GM19043 (cell line): ENCODE measurements around the gene DUOX2.
"Not testable (repeated sequence)": the region's sequence is repeated elsewhere in the genome, so short reads cannot be mapped to it uniquely, and the experiment has no call there.

Source experiments
- ATAC-seq: cut with Tn5 transposase; IDR thresholded peaks from one replicate; pipeline ENCODE4 v1.9.1; 2021; ENCODE audit warnings: low read depth; ENCODE audit not compliant: unreplicated experiment

The DUOX2 gene

GRCh38 chr15:45102226-45102625 lies 11.7 kb downstream of the DUOX2 start:
- ATAC-seq = no peak

DNA sequence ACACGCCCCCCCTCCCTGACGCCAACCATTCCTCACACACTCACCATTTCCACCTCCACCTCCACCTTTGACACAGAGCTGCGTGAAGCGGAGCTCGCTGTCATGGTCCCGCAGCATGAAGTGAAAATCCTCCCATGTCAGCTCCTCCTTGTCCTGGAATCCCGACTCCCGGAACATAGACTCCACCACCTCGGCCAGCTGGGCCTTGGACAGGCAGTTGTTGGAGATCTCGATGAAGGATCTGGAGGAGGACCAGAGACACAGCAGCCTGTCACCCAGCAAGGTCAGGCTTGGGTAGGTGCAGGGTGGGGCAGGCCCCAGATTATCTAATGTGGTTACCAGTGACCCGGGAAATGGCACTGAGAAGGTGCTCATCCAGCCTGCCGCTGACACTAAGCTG lies 12.2 kb downstream of the DUOX2 start:
- ATAC-seq = no peak

DNA sequence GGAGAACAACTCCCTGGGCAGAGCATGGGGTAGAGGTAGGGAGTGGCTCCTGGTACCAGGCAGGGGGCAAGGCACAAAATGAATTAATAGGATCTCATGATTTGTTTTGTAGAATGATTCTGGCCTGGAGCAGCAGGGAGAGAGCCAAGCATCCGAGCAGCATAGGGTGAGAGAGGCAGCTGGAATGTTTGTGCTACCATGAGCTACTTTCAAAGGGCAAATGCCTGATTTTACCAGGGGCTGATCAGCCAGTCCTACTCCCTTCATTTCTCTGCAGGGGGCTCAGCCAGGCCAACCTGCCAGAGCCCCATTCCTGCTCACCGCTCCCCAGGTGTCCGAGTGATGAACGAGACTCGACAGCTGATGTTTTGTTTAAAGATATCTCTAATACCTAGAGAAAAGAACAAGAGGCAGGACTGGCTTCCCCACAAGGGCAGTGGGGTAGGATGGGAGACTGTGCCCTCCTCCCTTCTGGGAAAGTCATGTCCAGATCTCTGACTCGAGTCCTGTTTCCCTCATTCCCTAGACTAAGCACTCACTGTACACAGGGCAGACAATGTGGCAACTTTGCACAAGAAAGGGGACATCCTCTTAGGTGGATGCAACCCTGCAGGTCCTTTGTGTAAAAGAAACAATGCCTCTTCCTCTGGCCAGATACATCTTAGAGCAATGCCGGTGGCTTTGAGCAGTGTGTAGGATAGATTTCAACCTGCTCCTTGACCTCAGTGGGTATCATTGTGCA lies 12.9 kb downstream of the DUOX2 start:
- no peak for ATAC-seq

DNA sequence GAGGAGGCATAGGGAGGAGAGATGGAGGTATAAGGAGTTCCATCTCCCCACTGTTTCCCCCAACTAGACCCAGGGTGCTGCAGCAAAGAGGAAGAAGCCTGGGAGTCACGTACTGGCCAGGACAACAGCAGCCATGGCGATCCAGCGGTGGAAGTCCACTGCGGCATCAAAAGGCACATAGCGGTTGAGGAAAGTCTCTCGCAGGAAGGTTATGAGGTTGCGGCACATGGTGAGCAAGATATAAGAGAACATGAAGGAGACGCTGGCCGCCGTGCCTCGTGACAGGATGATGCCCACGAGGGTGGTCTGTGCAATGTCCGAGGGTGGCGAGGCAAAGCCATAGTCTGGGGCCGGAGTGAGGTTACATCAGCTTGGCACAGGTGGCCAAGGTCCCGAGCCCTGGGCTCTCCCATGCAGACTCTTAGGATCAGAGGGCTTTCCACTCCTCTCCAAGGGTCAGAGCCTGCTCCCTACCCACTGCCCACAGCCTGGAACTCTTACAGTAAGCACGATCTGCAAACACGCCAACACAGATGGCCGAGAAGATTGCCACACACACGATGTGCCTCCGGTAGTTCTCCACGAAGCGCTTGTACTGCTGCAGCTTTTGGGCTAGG lies 14.3 kb downstream of the DUOX2 start:
- no peak for ATAC-seq

GRCh38 chr15:45097466-45097865 lies 16.5 kb downstream of the DUOX2 start:
- no peak for ATAC-seq

DNA sequence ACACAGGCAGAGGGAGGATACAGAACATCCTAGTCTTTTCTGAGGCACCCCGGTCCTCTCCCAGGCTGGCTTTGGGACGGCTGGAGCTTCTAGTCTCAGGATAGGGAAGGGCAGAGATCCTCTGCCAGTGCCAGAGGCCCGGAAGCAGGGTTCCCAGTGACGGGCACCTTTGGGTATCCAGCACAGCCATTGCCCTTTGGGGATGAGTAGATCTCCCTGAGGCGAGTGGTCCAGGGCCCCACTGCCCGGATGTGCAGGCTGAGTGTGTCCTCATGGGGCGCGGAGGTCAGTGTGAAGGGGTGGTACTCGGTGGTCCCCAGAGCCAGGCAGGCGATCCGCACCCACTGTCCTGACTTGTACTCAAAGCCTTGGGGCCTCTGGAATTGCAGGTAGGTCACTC lies 18.3 kb downstream of the DUOX2 start:
- ATAC-seq = no peak

GRCh38 chr15:45094358-45094730 lies 19.6 kb downstream of the DUOX2 start:
- ATAC-seq = no peak

DNA sequence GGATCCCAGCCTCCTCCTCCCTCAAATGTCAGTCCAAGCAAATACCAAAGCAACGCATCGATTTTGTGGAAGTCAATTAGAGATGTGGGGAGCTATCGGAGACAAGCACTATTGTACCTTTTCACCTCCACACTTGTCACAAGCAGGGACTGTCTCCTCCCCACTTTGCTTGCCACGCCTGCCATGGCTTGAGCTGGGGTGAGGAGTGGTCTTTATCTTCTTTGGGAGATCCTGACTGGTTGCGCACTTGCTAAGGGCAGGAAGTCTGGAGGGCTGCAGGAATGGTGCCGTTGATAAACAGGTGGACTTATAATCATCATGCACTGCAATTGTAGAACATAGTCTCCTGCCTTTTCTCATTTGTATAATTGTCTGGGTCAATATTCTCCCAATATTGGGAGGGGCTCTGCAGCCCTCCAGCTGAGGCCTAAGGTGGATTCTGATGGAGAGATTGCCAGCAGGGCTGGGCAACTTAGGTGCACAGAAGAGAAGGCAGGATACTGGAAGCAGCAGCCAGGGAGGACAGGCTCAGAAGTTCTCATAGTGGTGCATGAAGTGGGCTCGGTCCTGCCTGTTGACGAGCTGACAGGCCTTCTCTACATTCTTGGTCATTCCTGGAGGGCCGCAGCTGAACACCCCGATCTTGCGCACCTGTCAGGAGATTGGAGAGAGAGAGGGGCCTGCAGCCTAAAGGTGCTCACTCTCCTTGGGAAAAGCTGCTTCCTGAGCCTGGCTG lies 20.2 kb downstream of the DUOX2 start:
- no peak for ATAC-seq

GRCh38 chr15:45093013-45093412 lies 21.0 kb downstream of the DUOX2 start:
- no peak for ATAC-seq

- ATAC-seq = no peak
Measured at GRCh38 chr15:45091576-45091975, 22.4 kb downstream of the DUOX2 start.

- no peak for ATAC-seq
Measured at GRCh38 chr15:45091161-45091560, 22.8 kb downstream of the DUOX2 start.

DNA sequence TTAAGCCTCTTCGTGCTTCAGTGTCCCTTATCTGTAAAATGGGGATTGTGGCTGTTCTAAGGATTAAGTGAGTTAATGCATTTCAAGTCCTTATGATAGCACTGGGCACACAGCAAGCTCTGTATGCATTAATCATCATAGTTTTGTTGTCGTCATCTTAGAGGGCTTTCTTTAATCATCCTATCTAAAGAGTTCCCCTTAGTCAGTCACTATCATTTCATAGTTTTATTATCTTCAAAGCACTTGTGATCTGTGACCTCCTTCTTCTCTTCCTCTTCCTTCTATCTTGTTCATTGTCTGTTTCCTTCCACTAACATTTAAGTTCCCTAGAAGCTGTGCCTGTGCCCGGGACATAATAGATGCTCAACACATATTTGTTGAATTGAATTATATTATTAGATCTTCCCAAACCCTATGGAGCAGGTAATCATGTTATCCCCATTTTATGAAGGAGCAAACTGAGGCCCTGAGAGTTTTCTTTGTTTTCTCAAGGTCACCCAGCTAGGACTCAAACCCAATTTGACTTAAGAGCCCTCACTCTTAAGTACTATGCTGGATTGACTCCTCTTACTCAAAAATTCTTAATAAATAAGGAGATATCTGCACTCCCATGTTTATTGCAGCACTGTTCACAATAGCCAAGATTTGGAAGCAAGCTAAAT lies 24.1 kb downstream of the DUOX2 start:
- ATAC-seq = no peak

- ATAC-seq = no peak
Measured at GRCh38 chr15:45088801-45089711, 24.9 kb downstream of the DUOX2 start.

GRCh38 chr15:45087513-45087912 lies 26.5 kb downstream of the DUOX2 start:
- no peak for ATAC-seq

GRCh38 chr15:45084163-45084562 lies 29.8 kb downstream of the DUOX2 start:
- ATAC-seq = no peak

- no peak for ATAC-seq
Measured at GRCh38 chr15:45083223-45083622, 30.7 kb downstream of the DUOX2 start.

DNA sequence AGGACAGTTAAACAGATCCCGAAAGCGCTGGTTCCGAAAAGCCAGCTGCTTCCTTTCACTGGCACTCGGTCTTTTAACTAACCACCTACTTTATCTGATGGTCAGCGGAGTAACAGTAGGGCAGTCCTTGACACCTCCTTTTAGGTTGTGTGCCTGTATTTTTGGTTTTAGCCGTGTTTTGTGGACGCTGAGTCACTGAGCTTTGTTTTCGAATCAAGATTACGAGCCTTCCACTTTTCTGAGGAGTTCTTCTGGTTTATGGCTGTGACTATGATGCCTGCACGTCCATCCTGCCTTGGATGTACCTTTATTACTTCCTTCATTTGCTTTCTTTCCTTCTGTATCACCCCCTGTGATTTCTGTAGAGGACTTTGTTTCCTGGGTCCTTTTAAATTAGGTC lies 31.6 kb downstream of the DUOX2 start:
- not testable (repeated sequence) for ATAC-seq

- not testable (repeated sequence) for ATAC-seq
Measured at GRCh38 chr15:45080593-45080992, 33.4 kb downstream of the DUOX2 start.

DNA sequence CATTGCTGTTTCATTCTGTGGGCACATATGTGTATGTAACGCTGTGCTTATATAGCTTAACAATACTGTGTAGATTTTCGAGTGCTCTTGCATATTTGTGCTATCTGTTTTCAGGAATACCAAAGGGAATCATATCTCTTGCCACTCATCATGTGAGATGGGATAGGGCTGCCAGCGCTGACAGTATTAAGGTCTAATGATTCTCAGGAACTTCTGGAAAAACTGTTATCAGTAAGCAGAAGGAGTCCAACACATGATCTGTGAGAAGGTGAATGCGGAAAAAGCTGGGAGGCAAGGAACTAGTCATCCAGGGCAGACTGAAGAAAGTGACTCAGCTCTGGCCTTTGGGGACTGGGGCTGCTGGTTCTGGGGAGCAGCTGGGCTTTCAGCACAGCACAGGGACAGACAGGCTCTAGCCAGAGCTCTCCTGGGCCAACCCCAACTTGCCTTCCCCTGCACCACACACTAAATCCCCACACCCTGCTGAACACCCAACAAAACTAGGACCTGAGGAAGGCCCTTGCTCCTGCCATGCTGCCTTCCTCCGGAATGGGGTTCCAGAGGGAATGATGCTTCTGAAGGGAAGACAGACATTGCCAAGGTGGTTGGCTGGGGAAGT lies 34.2 kb downstream of the DUOX2 start:
- not testable (repeated sequence) for ATAC-seq

- ATAC-seq = not testable (repeated sequence)
Measured at GRCh38 chr15:45079201-45079600, 34.8 kb downstream of the DUOX2 start.
